ENCODE measurements around the gene BFSP2. TPM values are rescaled to one million over a fixed set of nuclear protein-coding genes. Genes with fewer than 3 reads are reported as not detected.

Gene BFSP2
- total and polyA plus RNA-seq, 2 of the 13 experiments (the other 11 are each of a cell fraction or from before 2014, with no cell fraction given), result not detected

GRCh38 chr3:133443649-133444422 lies 44.0 kb downstream of the BFSP2 start (continued):
- TF ChIP-seq FOSL2 (CRISPR knock-in tag; IDR thresholded peaks at IDR 0.05) (peak; percentile 87), SOX5 (CRISPR knock-in tag; IDR thresholded peaks at IDR 0.05; ENCODE audit: borderline replicate concordance) (peak; percentile 44; the same call in 1 of the 2 replicates), SOX6 (IDR thresholded peaks at IDR 0.05) (no peak), SOX6 (CRISPR knock-in tag; IDR thresholded peaks at IDR 0.05) (peak; percentile 41; the same call in 1 of the 2 replicates), RXRA (CRISPR knock-in tag; IDR thresholded peaks at IDR 0.05) (no peak), HMGXB3 (CRISPR knock-in tag; IDR thresholded peaks at IDR 0.05; ENCODE audit: borderline replicate concordance) (no peak), ATF4 (CRISPR knock-in tag; IDR thresholded peaks at IDR 0.05) (peak in 1 of 2 experiments; percentile 50; a peak in 2 of 4 replicates), NFE2L2 (IDR thresholded peaks at IDR 0.05; ENCODE audit: low read length) (peak; percentile 93)
- TF ChIP-seq, protein P1, sequence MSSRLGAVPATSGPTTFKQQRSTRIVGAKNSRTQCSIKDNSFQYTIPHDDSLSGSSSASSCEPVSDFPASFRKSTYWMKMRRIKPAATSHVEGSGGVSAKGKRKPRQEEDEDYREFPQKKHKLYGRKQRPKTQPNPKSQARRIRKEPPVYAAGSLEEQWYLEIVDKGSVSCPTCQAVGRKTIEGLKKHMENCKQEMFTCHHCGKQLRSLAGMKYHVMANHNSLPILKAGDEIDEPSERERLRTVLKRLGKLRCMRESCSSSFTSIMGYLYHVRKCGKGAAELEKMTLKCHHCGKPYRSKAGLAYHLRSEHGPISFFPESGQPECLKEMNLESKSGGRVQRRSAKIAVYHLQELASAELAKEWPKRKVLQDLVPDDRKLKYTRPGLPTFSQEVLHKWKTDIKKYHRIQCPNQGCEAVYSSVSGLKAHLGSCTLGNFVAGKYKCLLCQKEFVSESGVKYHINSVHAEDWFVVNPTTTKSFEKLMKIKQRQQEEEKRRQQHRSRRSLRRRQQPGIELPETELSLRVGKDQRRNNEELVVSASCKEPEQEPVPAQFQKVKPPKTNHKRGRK (CRISPR knock-in tag; IDR thresholded peaks at IDR 0.05), result no peak
